ENCODE results near the gene RFXANK. TPM values are rescaled to one million over a fixed set of nuclear protein-coding genes. Genes with fewer than 3 reads are reported as not detected.

Gene RFXANK
- total RNA-seq, 2 experiments from 2014 or later, result 105 to 114 TPM

DNA sequence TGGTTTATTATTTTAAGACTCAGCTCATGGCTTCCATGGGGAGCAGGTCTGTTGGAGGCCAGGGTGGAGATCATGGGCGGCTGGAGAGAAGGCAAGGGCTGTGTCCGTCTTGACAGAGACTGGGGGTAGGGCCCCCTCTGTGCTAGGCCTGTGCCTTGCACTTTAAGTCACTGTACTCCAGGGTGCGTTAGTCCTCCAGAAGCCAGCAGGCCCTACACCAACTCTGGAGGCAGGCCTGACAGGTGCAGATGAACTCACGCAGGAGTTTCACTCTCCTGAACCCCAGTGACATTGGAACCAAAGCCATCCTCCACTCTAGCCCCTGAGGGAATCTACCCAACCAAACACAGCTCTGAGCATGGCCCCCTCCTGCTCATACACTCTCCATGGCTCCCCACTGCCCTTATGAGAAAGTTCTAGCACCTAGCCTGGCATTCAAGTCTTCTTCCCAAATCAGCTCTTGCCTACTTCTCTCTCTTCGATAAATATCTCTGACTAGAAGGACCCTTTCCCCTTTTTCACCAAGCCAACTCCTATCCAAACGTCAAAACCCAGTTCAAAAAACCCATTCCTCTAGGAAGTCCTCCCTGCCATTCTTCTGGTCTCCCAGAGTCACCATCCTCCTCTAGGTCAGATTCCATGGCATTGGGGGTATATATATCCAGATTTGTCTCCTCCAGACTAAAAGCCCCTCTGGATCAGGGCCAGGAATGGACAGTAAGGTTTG, 37.1 kb upstream of the RFXANK start:
- Histone ChIP-seq H3K27ac (ENCODE audit: low read depth, low read length, poor library complexity, severe bottlenecking) (peak overlapping the region; percentile 98), H3K4me2 (ENCODE audit: low read length) (peak overlapping the region; percentile 85)
- POLR2A ChIA-PET, result interaction anchor here (0.5 to 8.0 kb wide), 6 partner anchors 11 to 181 kb away, joined by 3 to 201 read pairs (median 4); partner anchors contain the start of gene MEF2B

GRCh38 chr19:19155495-19156219, 36.4 kb upstream of the RFXANK start:
- BruUV-seq (replicated peaks), result TSS peak; percentile 95
- intact Hi-C loops (cut with micrococcal nuclease; ENCODE audit: unreplicated experiment), result loop anchor here (1.0 to 2.0 kb wide), 3 partner anchors 14 to 165 kb away; partner anchors contain the start of genes MAU2 and SUGP1
- Histone ChIP-seq H2AFZ (ENCODE audit: low read length) (no peak overlapping the region), H3K9me2 (ENCODE audit: insufficient read depth, low read length) (no peaks in the 10 kb centered on the region), H3K4me1 (ENCODE audit: insufficient read depth, low read length, poor library complexity, severe bottlenecking) (peaks cover 96% of the 10 kb centered on the region), H3K36me3 (ENCODE audit: insufficient read depth, low read length) (peaks cover 71% of the 10 kb centered on the region), H3K79me2 (ENCODE audit: insufficient read depth, low read depth, low read length) (peaks cover 65% of the 10 kb centered on the region), H3K9me3 (ENCODE audit: low read length) (no peaks in the 10 kb centered on the region), H3K27ac (ENCODE audit: low read depth, low read length, poor library complexity, severe bottlenecking) (peak overlapping the region; percentile 98), H4K20me1 (ENCODE audit: insufficient read depth, low read length) (no peaks in the 10 kb centered on the region), H3K4me2 (ENCODE audit: low read length) (peak overlapping the region; percentile 89), H3K4me3 (ENCODE audit: low read depth, low read length, poor library complexity, severe bottlenecking) (peak overlapping the region; percentile 59)
- CTCF ChIA-PET (ENCODE audit: unreplicated experiment), result interaction anchor here (1.1 to 2.3 kb wide), 3 partner anchors 12 to 19 kb away, joined by 3 to 7 read pairs (median 6); partner anchors contain the start of gene MEF2B
- peak; percentile 98 for DNase-seq (ENCODE audit: low spot score)
- TF ChIP-seq EZH2phosphoT487 (IDR thresholded peaks at IDR 0.05; ENCODE audit: borderline replicate concordance, low read depth, low read length), result no peak
- TF ChIP-seq, protein P1, sequence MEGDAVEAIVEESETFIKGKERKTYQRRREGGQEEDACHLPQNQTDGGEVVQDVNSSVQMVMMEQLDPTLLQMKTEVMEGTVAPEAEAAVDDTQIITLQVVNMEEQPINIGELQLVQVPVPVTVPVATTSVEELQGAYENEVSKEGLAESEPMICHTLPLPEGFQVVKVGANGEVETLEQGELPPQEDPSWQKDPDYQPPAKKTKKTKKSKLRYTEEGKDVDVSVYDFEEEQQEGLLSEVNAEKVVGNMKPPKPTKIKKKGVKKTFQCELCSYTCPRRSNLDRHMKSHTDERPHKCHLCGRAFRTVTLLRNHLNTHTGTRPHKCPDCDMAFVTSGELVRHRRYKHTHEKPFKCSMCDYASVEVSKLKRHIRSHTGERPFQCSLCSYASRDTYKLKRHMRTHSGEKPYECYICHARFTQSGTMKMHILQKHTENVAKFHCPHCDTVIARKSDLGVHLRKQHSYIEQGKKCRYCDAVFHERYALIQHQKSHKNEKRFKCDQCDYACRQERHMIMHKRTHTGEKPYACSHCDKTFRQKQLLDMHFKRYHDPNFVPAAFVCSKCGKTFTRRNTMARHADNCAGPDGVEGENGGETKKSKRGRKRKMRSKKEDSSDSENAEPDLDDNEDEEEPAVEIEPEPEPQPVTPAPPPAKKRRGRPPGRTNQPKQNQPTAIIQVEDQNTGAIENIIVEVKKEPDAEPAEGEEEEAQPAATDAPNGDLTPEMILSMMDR (conservative IDR thresholded peaks at IDR 0.05; ENCODE audit: low read length), result no peak
- POLR2A ChIA-PET, result interaction anchor here (0.5 to 8.0 kb wide), 9 partner anchors 8 to 180 kb away, joined by 3 to 201 read pairs (median 4); partner anchors contain the start of genes BORCS8, MEF2B and RFXANK

More for the DNA sequence above, 37.1 kb upstream of the RFXANK start:
- no peaks in the 10 kb centered on the region for H4K20me1 ChIP-seq (ENCODE audit: insufficient read depth, low read length)
- H3K4me3 ChIP-seq (ENCODE audit: low read depth, low read length, poor library complexity, severe bottlenecking), result peak overlapping the region; percentile 50
- H3K4me1 ChIP-seq (ENCODE audit: insufficient read depth, low read length, poor library complexity, severe bottlenecking), result peaks cover 92% of the 10 kb centered on the region
- BruUV-seq (replicated peaks), result TSS peak; percentile 34
- no peaks in the 10 kb centered on the region for H3K9me2 ChIP-seq (ENCODE audit: insufficient read depth, low read length)
- peaks cover 75% of the 10 kb centered on the region for H3K36me3 ChIP-seq (ENCODE audit: insufficient read depth, low read length)
- DNase-seq (ENCODE audit: low spot score), result peak; percentile 74
- peaks cover 61% of the 10 kb centered on the region for H3K79me2 ChIP-seq (ENCODE audit: insufficient read depth, low read depth, low read length)
- H3K9me3 ChIP-seq (ENCODE audit: low read length), result no peaks in the 10 kb centered on the region
- TF ChIP-seq, protein P1 (conservative IDR thresholded peaks at IDR 0.05; ENCODE audit: low read length), result peak; percentile 62
- no peak for TF ChIP-seq EZH2phosphoT487 (IDR thresholded peaks at IDR 0.05; ENCODE audit: borderline replicate concordance, low read depth, low read length)
- CTCF ChIA-PET (ENCODE audit: unreplicated experiment), result interaction anchor here (1.3 kb wide), 1 partner anchor 20 kb away, joined by 6 read pairs; no protein-coding TSS in a partner anchor
- H2AFZ ChIP-seq (ENCODE audit: low read length), result no peak overlapping the region
- intact Hi-C loops (cut with micrococcal nuclease; ENCODE audit: unreplicated experiment), result loop anchor here (1.0 to 2.0 kb wide), 3 partner anchors 14 to 165 kb away; partner anchors contain the start of genes MAU2 and SUGP1
